Measurements from ENCODE around the gene HOXD10.

The HOXD10 gene

DNA sequence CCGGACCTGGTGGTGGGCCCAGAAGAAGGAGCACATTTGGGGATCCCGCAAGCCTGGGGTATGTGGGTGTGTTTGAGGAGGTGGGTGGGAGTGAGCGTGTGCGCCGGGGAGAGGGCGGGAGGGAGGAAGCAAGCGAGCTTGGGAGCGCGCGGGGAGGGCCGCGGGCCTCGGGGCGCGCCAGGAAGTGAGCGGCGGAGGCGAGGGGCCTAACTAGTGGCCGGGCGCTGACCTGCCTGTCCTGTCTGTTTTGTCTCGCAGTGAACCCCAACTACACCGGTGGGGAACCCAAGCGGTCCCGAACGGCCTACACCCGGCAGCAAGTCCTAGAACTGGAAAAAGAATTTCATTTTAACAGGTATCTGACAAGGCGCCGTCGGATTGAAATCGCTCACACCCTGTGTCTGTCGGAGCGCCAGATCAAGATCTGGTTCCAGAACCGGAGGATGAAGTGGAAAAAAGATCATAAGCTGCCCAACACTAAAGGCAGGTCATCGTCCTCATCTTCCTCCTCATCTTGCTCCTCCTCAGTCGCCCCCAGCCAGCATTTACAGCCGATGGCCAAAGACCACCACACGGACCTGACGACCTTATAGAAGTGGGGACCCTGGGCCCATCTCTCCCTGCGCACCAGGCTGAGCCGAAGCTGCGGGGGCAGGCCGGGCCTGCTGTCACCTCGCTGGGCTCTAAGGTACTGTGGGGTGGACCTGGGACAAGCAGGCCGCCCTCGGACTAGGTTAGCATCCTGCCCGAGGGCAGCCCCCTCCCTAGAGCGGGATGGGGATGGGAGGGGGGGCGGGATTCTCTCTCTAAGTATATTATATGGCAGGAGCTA is 36.0 kb downstream of the HOXD10 start:
- DNase-seq, result no peak

DNA sequence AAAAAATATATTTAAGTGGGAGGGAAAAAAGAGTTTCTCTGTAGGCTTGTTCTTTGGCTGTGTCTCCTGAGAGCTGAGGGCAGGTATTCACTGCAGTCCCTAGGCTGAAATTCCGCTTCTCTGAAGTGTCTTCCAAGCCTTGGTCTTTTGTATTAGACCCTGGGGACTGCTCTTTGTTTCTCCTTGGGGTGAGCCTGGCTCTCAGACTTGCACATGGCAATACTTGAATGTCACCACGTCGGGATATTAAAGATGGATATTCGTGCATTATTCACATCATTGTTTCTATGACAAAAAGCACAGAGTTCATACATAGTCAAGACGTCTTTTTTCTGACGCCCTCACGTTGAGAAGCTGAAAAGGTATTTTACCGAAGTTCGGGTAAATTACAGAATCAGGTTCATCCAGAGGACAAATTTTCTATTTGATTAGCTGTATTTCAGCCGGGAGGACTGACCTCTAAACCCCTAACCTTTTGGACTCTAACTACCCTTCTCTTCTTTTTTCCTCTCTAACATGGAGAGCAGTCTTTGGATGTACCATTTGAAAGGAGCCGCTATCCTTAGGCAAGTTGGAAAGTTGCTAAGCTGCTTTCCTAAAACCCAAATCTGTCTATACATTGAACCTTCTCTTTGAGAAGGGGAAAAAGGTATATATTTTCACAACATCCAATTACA is 38.1 kb downstream of the HOXD10 start:
- no peak for DNase-seq

DNA sequence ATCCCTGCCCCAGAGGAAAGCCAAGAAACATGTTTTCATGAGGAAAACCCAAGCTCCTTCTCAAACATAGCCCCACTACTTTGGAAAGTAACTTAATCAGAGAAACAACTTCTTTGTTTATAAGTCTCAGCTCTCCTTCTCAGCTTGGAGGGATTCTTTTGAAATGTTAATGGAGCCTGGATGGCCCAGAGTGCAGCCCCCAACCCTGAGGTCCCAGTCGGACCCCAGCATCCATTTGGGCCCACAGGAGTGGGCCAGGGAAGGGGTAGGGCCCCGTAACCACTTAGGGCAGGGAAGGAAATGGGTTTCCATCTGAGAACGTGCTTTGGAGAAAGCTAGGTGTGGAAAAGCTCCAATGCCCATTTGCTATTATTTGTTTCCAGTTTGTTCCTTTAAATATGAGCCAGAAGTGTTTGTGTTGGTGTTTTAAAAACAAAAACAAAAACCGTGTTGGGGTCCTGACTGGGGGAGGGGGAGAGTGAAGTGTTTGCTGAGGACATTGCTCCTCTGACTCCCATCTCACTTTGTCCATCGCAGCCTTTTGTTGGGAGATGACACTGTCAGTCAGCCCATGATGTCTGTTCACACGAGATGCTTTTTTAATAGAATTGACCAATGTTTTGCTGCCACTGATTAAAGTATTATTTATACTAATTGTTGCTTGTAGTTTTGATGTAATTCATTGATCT is 38.9 kb downstream of the HOXD10 start:
- DNase-seq, result no peak

DNA sequence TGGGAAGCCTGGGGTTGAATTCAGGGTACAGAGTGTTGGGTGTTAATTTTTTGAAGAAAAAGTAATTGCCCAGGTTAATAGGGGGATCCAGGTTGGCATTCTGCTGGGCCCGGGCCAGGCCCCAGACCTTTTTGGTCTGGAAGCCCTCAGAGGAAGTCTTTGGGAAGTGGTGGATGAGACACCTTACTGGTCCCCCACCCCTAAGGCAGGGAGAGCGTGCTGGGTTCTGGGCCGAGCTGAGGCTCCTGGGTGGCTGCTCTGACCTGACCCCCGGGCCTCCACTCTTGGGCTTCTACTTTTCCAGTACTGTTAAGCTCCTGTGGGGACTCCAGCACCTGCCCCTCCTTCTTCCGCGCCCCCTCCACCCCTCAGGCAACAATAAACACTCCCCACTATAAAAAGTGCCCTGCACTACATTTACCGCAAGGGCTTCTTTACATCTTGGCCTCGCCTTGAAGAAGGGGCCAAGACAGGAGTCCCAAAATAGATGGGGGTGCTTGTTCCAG is 39.8 kb downstream of the HOXD10 start:
- no peak for DNase-seq

DNA sequence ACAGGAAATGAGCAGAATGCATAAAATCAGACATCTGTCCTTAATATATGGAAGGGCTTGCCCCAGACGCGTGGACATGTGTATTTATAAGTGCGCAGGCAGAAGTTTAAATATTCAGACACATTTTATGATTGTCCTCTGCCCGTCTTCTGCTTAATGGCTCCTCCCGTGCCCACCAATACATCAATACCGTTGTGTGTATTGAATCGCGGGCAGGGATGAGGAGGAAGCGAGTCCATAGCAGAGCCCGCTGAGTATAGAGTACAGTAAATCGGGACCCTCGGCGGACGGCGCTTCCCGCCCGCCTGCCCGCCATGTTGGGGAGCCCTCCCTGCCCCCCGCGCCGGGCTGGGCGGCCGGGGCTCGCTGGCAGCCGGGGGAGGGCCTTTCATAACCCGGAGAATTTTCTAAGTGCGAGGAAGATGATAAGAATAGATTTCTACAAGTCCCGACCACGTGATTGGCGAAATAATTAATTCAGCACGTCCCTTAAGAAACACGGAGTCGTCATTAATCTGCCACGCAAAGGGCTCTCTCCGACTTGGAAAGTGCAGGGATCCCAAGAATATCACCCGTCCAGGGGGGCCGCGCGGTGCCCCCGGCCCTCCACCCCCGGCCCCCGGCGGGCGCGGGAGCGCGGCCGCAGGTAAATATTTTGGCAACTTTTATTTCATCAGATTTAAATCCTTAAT is 40.4 kb downstream of the HOXD10 start, which contains the start of gene HOXD3:
TSS of gene HOXD3 (plus strand) at position 501 of the 692 bp plus-strand sequence. CDS start 11,808 bp downstream, outside the sequence.
- DNase-seq, result no peak

DNA sequence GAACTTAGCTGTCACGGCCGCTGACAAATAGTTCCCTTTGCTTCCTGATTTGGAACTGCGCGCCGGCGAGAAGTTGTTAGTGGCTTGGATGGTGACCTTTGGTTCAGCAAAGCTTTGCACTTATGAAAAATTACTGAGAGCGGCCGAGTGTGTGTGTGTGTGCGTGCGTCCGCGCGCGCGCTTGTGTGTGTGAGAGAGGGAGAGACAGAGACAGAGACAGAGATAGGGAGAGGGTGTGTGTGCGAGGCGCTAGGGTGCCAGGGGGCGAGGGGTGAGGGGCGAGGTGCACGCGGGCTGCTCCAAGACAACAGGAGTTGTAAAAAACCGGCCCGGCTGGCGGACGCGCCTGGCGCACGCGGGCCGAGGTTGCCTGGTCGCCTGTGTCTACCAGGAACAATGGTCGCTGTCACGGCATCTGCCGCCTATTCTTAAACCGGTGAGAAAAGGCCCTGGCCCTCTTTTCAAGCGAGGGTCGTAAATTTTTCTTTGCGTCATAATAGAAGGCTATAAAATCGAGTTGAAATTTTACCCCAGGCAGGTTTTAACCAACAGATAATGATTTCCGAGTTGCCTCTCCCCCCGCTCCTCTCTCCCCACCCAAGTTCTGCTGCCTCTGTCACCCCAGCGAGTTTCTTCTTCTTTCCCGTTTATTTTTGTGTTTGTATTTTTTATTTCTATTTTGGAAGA is 41.1 kb downstream of the HOXD10 start:
- DNase-seq, result no peak

DNA sequence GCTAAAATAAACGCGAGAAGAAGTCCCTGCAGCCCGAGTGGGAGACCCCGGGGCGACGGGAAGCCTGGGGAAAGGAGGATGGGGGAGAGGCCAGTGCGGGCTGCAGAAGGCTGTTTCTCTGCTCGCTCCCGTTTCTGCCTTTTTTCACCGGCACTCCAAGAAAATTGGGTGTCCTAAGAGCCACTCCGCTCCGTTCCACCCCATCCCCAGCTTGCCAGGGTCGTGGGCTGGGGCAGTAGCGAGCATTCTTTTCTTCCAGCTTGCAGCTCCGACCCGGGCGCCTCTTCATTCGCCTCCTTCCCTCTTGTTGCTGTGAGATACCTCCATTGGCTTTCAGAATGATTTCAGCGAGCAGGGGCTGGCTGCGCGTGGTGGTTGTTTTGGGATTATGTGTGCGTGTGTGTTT is 41.6 kb downstream of the HOXD10 start:
- DNase-seq, result no peak

DNA sequence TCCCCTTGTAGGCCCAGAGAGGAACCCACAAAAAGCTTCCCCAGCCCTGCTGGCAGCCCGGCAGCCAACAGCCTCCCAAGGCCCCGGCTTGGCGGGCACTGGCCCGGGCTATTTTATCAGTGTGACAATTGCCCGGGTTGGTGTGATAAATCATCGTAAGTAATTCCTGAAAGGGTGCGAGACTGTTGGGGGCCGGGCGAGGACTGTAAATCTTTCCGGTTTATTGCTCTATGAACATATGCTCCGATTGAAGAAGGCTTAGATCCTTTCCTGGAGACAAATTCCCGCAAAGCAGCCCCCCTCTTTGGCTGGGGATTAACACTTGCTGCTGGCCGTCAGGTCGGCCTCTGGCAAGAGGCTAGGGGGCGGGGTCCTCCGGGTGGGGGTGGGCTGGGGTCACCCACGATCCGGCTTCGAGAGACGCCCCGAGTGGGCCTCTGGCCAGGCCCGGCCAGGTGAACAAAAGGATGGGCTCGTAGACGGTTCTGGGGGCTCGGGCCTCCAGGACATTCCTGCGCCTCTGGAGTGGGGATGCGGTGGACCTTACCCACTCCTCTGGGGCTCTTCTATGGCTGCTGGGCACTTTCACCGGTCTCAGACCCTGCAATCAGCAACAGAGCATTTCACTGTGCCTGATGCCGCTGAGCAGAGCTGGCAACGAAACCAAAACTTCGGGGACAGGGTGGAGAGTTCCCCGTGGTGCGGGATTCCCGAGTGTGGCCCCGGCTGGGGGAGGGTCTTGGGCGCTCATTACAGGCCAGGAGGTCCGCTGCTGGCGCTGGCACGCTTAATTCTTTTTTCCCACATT is 42.5 kb downstream of the HOXD10 start:
- DNase-seq, result no peak

DNA sequence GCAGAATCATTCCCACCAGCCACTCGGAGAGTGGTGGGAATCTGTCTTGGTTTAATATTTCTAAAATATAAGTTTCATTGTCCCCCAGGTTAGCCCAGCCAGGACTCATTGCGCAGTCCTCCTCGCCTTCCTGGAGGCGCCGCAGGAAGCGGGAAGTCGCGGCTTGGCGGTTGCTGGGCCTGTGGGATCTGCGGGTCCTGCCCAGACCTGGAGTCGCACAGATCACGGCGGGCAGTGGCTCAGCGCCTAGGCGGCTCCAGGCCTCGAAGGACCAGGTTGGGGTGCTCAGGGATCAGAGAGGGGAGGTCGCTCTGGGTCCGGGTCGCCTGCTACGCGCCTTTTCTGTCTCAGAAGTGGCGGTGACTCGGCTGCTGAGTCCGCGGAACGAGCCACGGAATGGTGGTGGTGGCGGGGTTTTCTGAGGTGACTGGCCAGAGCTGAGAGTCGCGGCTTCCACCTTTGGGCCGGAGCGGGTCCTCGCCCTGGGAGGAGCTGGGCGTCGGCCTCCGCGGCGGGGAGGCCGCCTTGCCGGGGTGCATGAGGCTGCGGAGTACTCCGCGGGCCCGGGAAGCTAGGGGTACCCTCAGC is 43.2 kb downstream of the HOXD10 start:
- no peak for DNase-seq

DNA sequence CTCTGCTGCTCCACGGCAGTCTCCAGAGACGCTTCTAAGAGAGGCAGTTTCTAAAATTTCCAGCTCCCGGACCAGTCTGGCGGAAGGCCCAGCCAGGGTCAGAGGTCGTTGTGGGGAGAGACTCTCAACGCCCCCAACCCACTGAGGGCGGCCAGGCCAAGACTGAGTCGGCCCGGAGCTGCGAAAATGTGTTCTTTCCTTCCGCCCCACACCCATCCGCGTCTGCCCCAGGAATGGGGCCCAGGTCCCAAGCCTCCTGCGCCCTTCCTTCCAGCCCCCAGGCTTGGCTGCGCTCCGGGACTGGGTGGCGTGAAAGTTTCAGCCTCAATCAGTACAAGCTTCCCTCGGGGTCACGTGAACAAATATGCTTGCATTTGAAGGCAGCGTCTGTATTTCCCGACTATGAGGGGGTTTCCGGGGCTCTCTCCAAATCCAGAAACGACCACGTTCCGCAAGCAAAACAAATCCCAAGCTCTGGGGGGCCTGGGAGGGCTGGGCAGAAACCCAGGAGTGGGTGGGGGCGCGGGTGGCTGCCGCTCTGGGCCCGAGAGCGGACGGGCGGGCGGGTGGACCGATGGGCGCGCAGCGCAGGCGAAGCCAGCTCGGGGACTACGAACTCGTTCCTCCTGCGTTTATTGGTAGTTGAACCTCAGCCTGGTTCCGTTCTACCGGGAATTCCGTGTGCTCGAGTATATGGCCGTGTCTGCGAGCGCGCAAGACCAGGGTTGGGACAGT is 43.8 kb downstream of the HOXD10 start:
- no peak for DNase-seq

DNA sequence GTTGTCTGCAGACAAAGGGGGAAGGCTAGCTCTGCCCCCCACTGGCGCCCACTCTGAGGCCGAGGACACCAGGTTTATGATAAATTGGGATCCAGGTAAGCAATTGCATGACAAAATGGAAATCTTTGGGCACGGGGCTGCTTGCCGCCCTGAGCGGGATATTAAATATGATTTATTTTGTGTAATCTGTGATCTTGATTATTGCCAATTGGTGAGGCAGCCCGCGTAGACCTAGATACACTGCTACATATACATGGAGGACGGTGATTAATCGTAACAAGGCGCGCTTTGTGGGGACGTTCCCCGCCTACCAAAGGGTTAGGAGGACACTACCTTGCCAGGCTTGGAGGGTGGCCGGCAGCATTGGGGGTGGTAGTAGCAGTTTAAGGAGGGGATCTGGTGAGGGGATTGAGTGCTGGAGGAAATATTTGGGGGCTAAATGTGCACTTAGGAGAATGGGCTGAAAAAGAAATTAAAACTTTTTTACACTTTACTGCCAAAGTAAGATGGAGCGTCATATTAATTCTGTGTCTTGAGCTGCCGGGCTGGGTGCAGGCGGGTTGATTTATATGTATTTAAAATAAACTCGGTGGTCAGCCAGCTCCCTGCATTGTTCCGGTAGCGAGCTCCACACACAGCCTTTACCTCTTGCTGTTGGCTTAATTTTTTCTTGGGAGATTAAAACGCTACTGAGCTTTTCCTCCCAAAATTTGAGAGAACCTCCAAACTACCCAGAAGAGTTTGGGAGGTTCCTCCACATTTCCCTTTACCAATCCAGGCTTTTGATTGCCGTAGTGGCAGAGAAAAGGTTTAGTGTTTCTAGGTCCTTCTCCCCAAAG is 44.6 kb downstream of the HOXD10 start:
- no peak for DNase-seq

DNA sequence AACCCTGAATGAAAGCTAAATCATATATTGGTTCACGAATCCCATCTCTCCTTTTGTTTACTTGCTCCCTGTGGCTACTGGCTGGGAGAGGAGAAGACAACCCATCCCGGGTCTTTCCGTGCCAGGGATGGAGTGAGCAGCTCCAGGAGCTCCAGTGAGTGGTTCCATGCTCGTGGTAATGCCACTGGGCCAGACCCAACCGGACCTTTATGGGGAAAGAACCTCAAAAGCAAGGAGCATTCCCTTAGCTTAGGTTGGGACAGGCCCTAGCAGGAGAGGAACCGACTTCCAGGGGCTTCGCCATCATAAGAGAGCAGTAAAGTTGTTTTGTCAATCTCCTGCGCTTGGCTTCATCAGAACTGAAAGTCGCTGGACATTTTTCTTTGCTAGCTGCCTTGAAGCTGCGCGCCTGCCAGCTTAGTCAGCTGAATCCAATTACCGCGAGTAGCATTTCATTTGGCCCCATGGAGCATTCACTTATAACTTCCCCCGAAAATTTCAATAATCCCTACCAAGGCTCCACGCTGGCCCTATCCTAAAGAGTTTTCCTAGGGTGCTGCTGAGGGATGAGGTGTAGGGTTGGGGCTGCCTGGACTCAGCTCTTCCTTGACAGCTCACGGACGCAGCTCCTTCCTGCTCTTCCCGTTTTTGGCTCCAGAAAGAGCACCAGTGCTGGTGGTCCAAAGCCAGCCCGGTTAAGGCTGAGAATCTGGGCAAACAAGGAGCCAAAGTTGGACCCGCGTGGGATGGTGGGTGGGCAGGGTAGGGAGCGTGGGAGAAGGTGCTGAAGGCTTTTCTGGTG is 45.4 kb downstream of the HOXD10 start:
- no peak for DNase-seq

DNA sequence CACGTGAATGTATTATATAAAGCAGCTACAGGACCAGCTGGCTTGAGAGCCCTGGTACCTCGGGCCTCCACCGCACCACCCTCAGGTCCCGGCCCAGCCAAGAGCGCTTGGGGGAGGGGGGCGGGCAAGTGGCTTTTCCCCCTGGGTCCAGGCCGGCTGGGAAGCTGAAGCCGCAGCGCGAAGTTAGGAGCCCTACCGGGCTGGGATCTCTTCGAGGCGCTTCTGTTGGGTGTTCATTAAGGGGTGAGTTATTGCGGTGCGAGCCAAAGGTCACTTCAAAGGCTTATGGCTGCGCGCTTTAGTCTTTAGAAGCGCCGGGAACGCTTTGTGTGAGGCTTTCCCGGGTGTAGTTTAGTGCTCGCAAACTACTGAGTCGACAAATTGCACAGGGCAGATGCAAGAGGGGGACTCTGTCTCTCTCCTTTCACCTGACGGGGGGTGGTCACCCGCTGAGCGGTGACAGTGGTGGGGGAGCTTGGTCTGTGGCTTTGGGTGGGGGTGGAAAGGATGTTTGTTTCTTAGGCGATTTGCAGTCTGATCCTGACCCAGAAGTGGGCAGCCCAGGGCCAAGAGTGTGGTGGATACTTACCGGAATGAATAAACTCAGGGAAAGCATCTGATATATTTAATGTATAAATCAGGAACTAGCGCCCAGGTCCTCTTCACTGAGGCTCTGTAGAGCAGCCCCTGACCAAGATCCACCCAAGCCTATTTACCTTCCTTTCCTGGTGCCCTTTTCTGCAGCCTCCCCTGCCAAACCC is 46.5 kb downstream of the HOXD10 start:
- DNase-seq, result no peak

DNA sequence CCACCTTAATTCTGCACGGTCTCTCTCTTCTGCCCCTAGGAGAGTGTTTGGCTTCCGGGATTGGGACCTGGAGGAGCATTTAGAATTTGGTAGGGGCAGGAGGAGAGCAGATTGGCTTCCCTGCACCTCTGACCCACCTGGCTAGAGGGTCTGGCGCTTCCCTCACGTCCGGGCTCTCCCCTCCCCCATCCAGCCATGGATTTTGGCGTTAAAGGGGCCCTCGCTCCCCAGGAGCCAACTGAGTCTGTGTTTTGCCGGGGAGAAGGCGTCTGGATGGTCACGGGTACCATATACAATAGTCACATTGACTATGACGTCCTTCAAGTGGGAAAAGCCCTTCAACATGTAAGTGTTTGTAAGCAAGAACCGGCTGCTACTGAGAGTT is 47.1 kb downstream of the HOXD10 start:
- no peak for DNase-seq

DNA sequence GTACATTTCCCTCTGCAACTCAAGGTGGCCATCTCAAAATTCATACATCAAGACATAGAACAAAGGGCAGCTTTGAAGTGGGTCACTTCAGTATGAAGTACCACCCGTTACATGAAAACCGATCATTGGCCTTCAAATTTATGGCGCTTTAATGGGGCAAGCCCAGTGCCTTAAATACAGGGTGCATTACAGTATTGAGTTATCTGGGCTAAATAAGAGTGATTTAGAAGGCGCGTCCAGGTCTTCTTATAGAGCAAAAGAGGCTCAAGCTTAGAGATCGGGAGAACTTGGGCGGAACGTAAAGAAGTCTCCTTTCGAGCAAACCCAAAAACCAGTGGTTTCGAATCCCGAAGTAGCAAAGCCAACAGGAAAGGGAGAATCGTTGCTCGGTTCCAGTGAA is 47.6 kb downstream of the HOXD10 start:
- DNase-seq, result no peak

DNA sequence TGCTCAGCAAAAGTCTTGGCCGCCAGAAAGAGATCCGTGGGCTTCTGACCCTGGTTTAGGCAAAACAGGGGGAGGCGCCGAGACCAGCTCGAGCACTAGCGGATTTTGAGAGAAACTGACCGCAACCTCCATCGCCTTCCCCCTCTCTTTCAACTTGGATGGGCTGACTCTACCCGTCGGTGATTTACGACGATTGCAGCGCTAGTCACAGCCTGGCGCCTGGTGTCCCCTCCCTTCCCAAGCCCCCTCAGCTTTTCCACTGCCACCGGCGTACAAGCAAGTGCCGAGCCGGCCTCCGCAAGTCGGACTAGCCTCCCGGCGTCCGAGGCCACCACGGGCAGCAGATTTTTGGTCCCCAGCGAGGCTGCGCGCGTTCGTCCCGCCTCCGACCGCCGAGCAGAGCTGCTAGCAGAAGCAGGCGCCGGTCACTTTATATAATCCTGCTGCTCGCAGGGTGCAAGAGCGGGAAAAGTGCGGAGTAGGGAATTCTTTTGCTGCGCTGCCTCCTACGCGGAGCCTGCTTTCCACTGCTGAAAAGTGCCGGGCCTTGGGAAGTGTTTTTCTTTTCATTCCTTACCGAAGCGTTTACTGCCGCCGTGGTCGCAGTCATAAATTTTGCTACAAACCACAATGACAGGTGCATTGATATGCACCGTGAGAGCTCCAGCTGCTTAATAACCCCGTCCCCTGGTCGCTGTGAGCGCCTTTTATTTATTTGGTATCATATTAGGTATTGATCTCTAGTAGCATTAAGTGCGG is 48.2 kb downstream of the HOXD10 start:
- DNase-seq, result no peak
